Measurements from ENCODE around the gene HMGCL. TPM values are rescaled to one million over a fixed set of nuclear protein-coding genes. Genes with fewer than 3 reads are reported as not detected.

HMGCL gene
- total and polyA plus RNA-seq, 2 of the 13 experiments (the other 11 are each of a cell fraction or from before 2014, with no cell fraction given): 21.3 to 41.4 TPM

- Histone ChIP-seq H3K27ac (ENCODE audit: extremely low read length, insufficient read depth, low read length) (no peak overlapping the region), H3K9ac (ENCODE audit: insufficient read depth, low read depth, low read length) (no peak overlapping the region), H3K4me1 (ENCODE audit: insufficient read depth, low read length) (peaks cover 64% of the 10 kb centered on the region), H3K9me3 (ENCODE audit: low read length) (no peaks in the 10 kb centered on the region), H2AFZ (ENCODE audit: low read length) (no peak overlapping the region), H3K27me3 (ENCODE audit: control insufficient read depth in 1 of 2, insufficient read depth in 2 of 2, low read length in 2 of 2) (no peaks in the 10 kb centered on the region), H3K4me3 (replicated peaks in 1 of 3; ENCODE audit: insufficient read depth in 1 of 3, low read depth in 2 of 3, low read length in 3 of 3) (no peak overlapping the region), H4K20me1 (ENCODE audit: insufficient read depth, low read length) (no peaks in the 10 kb centered on the region), H3K36me3 (replicated peaks in 1 of 2; ENCODE audit: control insufficient read depth in 1 of 2, insufficient read depth in 2 of 2, low read length in 2 of 2) (peaks cover 0 to 2% of the 10 kb centered on the region in 2 experiments; a peak in 2 of 5 replicates), H3K4me2 (ENCODE audit: low read depth, low read length) (peak overlapping the region; percentile 19; the same call in 1 of the 2 replicates), H3K79me2 (ENCODE audit: insufficient read depth, low read length) (no peaks in the 10 kb centered on the region)
- intact Hi-C loops (cut with micrococcal nuclease; ENCODE audit: unreplicated experiment) (no loop called here), in situ Hi-C loops (cut with HindIII; ENCODE audit: extremely low pct_ligation_motif_present, low pct_unique_long_range_greater_than_20kb) (loop anchor here (5.0 kb wide), 2 partner anchors 62 to 112 kb away; partner anchors contain the start of gene FUCA1)
- TF ChIP-seq ZNF143 (CRISPR knock-in tag; IDR thresholded peaks at IDR 0.05): no peak
- no peak for TF ChIP-seq ELK4 (CRISPR knock-in tag; IDR thresholded peaks at IDR 0.05; ENCODE audit: borderline replicate concordance)
- 0 out of 2 replicates have a peak, but pooled peaks have one; percentile 4 for TF ChIP-seq HNF4A (CRISPR knock-in tag; IDR thresholded peaks at IDR 0.05)
- no TSS peak for BruUV-seq (replicated peaks)
- ChIA-PET POLR2A (interaction anchor here (1.3 to 1.6 kb wide), 2 partner anchors 19 to 20 kb away, joined by 4 to 6 read pairs; partner anchors contain the start of gene HMGCL), CTCF (ENCODE audit: low intra/inter-chr PET ratio, low total read pairs) (interaction anchor here (0.6 kb wide), 1 partner anchor 63 kb away, joined by 3 read pairs; the partner anchor contains the start of gene FUCA1)
- FAIRE-seq (no peak), DNase-seq (ENCODE audit: low spot score) (no peak), ATAC-seq (no peak)
- WGBS (ENCODE audit: low lambda C conversion rate): 75% methylated on average over 2 of the region's 2 CpGs
Observed at GRCh38 chr1:23805025-23805424, 20.2 kb downstream of the HMGCL start.

DNA sequence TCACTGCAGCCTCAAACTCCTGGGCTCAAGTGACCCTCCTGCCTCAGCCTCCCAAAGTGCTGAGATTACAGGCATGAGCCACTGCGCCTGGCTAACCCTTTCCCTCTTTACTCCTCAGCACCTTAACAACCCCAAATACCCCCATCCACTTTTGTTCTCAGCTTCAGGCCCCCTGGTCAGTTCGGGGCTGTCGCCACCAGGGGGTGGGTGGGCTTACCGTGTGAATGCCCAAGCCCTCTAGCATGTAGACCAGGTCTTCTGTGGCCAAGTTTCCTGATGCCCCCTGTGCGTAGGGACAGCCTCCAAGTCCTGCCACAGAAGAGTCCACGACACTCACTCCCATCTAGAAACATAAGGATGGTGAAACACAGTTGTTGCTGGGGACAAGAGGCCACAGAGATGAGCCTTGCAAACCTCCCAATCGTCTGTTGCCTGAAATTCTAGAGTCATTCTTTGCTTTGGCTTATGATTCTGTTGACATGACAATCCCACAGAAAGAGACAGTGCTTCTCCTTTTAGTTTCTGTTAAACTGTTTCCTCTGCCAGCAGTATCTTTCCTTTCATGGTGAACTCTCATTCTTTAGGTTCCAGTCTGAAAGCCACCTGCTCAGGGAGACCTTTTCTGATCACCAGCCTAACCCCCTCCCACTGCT, 20.9 kb downstream of the HMGCL start:
- Histone ChIP-seq H3K27ac (ENCODE audit: extremely low read length, insufficient read depth, low read length) (peak overlapping the region; percentile 3), H2AFZ (ENCODE audit: low read length) (no peak overlapping the region), H3K9ac (ENCODE audit: insufficient read depth, low read depth, low read length) (no peak overlapping the region), H3K79me2 (ENCODE audit: insufficient read depth, low read length) (peaks cover 6% of the 10 kb centered on the region), H3K4me2 (ENCODE audit: low read depth, low read length) (no peak overlapping the region), H3K27me3 (ENCODE audit: control insufficient read depth in 1 of 2, insufficient read depth in 2 of 2, low read length in 2 of 2) (no peaks in the 10 kb centered on the region; a peak in 1 of 5 replicates), H4K20me1 (ENCODE audit: insufficient read depth, low read length) (no peaks in the 10 kb centered on the region), H3K4me3 (replicated peaks in 1 of 3; ENCODE audit: insufficient read depth in 1 of 3, low read depth in 2 of 3, low read length in 3 of 3) (no peak overlapping the region), H3K9me3 (ENCODE audit: low read length) (no peaks in the 10 kb centered on the region), H3K4me1 (ENCODE audit: insufficient read depth, low read length) (peaks cover 62% of the 10 kb centered on the region), H3K36me3 (replicated peaks in 1 of 2; ENCODE audit: control insufficient read depth in 1 of 2, insufficient read depth in 2 of 2, low read length in 2 of 2) (peaks cover 0 to 2% of the 10 kb centered on the region in 2 experiments; a peak in 2 of 5 replicates)
- ChIA-PET POLR2A (interaction anchor here (0.8 to 10.9 kb wide), 3 partner anchors 20 to 27 kb away, joined by 4 to 154 read pairs (median 4); partner anchors contain the start of genes HMGCL and PITHD1), CTCF (ENCODE audit: low intra/inter-chr PET ratio, low total read pairs) (interaction anchor here (0.6 kb wide), 2 partner anchors 64 kb away, joined by 3 read pairs; partner anchors contain the start of gene FUCA1)
- no peak for ATAC-seq
- no peak for DNase-seq (ENCODE audit: low spot score)
- no TSS peak for BruUV-seq (replicated peaks)
- peak; percentile 4 for FAIRE-seq
- intact Hi-C loops (cut with micrococcal nuclease; ENCODE audit: unreplicated experiment): loop anchor here (5.0 kb wide), 1 partner anchor 63 kb away; the partner anchor contains the start of gene FUCA1
- WGBS (ENCODE audit: low lambda C conversion rate): 80% methylated on average over 7 of the region's 7 CpGs
- in situ Hi-C loops (cut with HindIII; ENCODE audit: extremely low pct_ligation_motif_present, low pct_unique_long_range_greater_than_20kb): no loop called here
- TF ChIP-seq ZMYM4 (CRISPR knock-in tag; IDR thresholded peaks at IDR 0.05): 0 out of 2 replicates have a peak, but pooled peaks have one; percentile 26
- TF ChIP-seq DNMT1 (CRISPR knock-in tag; IDR thresholded peaks at IDR 0.05): no peak
- 0 out of 2 replicates have a peak, but pooled peaks have one; percentile 19 for TF ChIP-seq RAD21 (CRISPR knock-in tag; IDR thresholded peaks at IDR 0.05)
- TF ChIP-seq, protein P1, sequence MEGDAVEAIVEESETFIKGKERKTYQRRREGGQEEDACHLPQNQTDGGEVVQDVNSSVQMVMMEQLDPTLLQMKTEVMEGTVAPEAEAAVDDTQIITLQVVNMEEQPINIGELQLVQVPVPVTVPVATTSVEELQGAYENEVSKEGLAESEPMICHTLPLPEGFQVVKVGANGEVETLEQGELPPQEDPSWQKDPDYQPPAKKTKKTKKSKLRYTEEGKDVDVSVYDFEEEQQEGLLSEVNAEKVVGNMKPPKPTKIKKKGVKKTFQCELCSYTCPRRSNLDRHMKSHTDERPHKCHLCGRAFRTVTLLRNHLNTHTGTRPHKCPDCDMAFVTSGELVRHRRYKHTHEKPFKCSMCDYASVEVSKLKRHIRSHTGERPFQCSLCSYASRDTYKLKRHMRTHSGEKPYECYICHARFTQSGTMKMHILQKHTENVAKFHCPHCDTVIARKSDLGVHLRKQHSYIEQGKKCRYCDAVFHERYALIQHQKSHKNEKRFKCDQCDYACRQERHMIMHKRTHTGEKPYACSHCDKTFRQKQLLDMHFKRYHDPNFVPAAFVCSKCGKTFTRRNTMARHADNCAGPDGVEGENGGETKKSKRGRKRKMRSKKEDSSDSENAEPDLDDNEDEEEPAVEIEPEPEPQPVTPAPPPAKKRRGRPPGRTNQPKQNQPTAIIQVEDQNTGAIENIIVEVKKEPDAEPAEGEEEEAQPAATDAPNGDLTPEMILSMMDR (CRISPR knock-in tag; IDR thresholded peaks at IDR 0.05): peak; percentile 36
- no peak for TF ChIP-seq FOXP4 (CRISPR knock-in tag; IDR thresholded peaks at IDR 0.05)
- no peak for TF ChIP-seq ZNF362 (CRISPR knock-in tag; IDR thresholded peaks at IDR 0.05; ENCODE audit: borderline replicate concordance)
- TF ChIP-seq SRY (CRISPR knock-in tag; IDR thresholded peaks at IDR 0.05): no peak
